Naive thymus-derived CD8-positive, alpha-beta T cell (primary cell): Measurements from ENCODE around the gene UMAD1. TPM values are rescaled to one million over a fixed set of nuclear protein-coding genes. Genes with fewer than 3 reads are reported as not detected.
A peak's percentile ranks its signal among the peaks of the same experiment; 100 is the strongest.

ENCODE experiments used
- ATAC-seq, 2 donors: fragments of 150-1000 bp; cut with Tn5 transposase in 1 of 2; sonication (Bioruptor Pico), chemical (Tn5 transposase) in 1 of 2; 1 replicate in 1 of 2; 2 replicates in 1 of 2; pipeline ENCODE4 v1.10.0; 2021; ENCODE audit warnings: mild to moderate bottlenecking in 2 of 2, moderate library complexity in 2 of 2
- POLR2A ChIA-PET: fragments of 350-600 bp; sonication (Branson Sonifier 250); formaldehyde crosslinking; loops from one replicate; lab custom pipeline; 2021; ENCODE audit warnings: antibody characterized with exemption; lab: Charles Lee
- DNase-seq, 10 donors: peaks; one replicate each; pipeline versions ENCODE4 v3.0.0 to v3.0.0-alpha.2; 2020 to 2022
- H3K27ac Mint-ChIP-seq, 10 donors: one replicate each; pipeline ENCODE4 v1.8.0; 2020 to 2022; ENCODE audit warnings: mild to moderate bottlenecking in 10 of 10, mixed read lengths in 10 of 10, moderate library complexity in 4 of 10, inconsistent platforms in 1 of 10
- H3K27me3 Mint-ChIP-seq, 5 donors: one replicate each; pipeline ENCODE4 v1.8.0; 2021 to 2022; ENCODE audit warnings: mixed read lengths in 5 of 5
- H3K36me3 Mint-ChIP-seq, 3 donors: one replicate each; pipeline ENCODE4 v1.8.0; 2020 to 2022; ENCODE audit warnings: mixed read lengths in 3 of 3, mild to moderate bottlenecking in 2 of 3, inconsistent platforms in 1 of 3
- H3K4me1 Mint-ChIP-seq, 4 donors: one replicate each; pipeline ENCODE4 v1.8.0; 2021 to 2022; ENCODE audit warnings: mixed read lengths in 4 of 4
- H3K4me3 Mint-ChIP-seq, 10 donors: one replicate each; pipeline ENCODE4 v1.8.0; 2020 to 2022; ENCODE audit warnings: mild to moderate bottlenecking in 10 of 10, mixed read lengths in 10 of 10, moderate library complexity in 6 of 10, inconsistent platforms in 1 of 10
- H3K9me3 Mint-ChIP-seq, 9 donors: one replicate each; pipeline ENCODE4 v1.8.0; 2020 to 2022; ENCODE audit warnings: mixed read lengths in 9 of 9, mild to moderate bottlenecking in 3 of 9, inconsistent platforms in 1 of 9, moderate library complexity in 1 of 9
- polyA plus RNA-seq, 3 donors: library from polyadenylated mRNA; unstranded; fragments of 300-500 nt; fragmentation: Illumina TruSeq; gene quantifications; one replicate each; pipeline ENCODE4 v1.2.3, GENCODE V29; 2021
- total RNA-seq, 8 experiments: library from RNA in 2 of 8; stranded (reverse) in 2 of 8; gene quantifications; one replicate each; pipeline ENCODE4 v1.2.3 and lab custom pipeline; 2021 to 2026

The UMAD1 gene
- total and polyA plus RNA-seq, 5 experiments from 2014 or later: 18.4 to 35.5 (median 25.9) TPM

GRCh38 chr7:7628476-7628875 lies 12.1 kb upstream of the UMAD1 start:
- ATAC-seq (no peak), DNase-seq (no peak)
- Mint-ChIP-seq H3K4me1 (peaks cover 0 to 2% (median 0%) of the 10 kb centered on the region in 4 donors), H3K27ac (no peak overlapping the region), H3K4me3 (no peak overlapping the region), H3K36me3 (peaks cover 0 to 5% (median 0%) of the 10 kb centered on the region in 3 donors), H3K9me3 (peaks cover 0 to 13% (median 5%) of the 10 kb centered on the region in 9 donors), H3K27me3 (peaks cover 0 to 6% (median 1%) of the 10 kb centered on the region in 5 donors)
- POLR2A ChIA-PET: no interaction called here

DNA sequence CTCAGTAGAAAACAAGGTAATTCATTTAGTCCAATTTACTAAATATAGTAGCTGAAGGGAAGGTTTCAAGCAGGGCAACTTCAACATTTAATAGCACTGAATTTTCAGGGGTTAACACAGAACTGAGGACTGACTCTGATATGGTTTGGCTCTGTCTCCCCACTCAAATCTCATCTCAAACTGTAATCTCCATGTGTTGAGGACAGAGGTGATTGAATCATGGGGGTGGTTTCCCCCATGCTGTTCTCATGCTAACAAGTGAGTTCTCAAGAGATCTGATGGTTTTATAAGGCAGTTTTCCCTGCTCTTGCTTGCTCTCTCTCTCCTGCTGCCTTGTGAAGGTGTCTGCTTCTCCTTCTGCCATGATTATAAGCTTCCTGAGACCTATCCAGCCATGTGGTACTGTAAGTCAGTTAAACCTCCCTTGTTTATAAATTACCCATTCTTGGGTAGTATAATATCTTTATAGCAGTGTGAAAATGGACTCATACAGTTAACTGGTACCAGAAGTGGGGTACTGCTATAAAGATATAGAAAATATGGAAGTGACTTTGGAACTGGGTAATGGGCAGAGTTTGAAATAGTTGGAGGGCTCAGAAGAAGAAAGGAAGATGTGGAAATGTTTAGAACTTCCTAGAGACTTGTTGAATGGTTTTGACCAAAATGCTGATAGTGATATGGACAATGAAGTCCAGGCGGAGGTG lies 9.8 kb upstream of the UMAD1 start:
- no peak overlapping the region for H3K27ac Mint-ChIP-seq

DNA sequence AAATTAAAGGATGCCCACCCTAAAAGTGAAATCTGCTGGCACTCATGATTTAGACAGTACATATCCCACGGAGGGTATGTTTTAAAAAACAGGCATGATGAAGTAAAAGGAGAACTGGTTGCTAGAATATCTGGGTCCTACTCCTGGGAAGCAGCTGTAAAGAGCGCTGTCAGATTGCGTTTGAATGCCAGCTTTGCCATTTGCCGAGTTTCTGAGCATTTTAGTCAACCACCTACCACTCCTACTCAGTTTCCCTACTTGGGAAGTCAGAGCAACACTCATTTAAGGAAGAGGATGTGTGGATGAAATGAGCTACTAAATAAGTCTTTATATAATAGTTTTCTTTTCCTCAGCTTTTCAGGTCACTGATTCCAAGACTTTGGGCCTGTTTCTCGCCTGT lies 1.1 kb upstream of the UMAD1 start:
- Mint-ChIP-seq H3K9me3 (no peaks in the 10 kb centered on the region), H3K36me3 (peaks cover 0 to 27% (median 10%) of the 10 kb centered on the region in 3 donors), H3K27me3 (no peaks in the 10 kb centered on the region), H3K4me3 (peak overlapping the region; percentile 90 to 99 (median 97)), H3K4me1 (peaks cover 13 to 51% (median 45%) of the 10 kb centered on the region in 4 donors), H3K27ac (peak overlapping the region; percentile 94 to 100 (median 98))
- POLR2A ChIA-PET: interaction anchor here (1.1 to 2.4 kb wide), 4 partner anchors 71 to 537 kb away, joined by 3 to 10 read pairs (median 4); partner anchors contain the start of genes C1GALT1 and MIOS
- ATAC-seq (no peak), DNase-seq (no peak)

More for the DNA sequence above, 9.8 kb upstream of the UMAD1 start:
- Mint-ChIP-seq H3K4me3 (no peak overlapping the region), H3K4me1 (peaks cover 0 to 2% (median 0%) of the 10 kb centered on the region in 4 donors), H3K27me3 (peaks cover 0 to 3% (median 0%) of the 10 kb centered on the region in 5 donors), H3K9me3 (peaks cover 0 to 12% (median 3%) of the 10 kb centered on the region in 9 donors), H3K36me3 (peaks cover 0 to 5% (median 3%) of the 10 kb centered on the region in 3 donors)
- ATAC-seq (no peak), DNase-seq (no peak)
- POLR2A ChIA-PET: no interaction called here

DNA sequence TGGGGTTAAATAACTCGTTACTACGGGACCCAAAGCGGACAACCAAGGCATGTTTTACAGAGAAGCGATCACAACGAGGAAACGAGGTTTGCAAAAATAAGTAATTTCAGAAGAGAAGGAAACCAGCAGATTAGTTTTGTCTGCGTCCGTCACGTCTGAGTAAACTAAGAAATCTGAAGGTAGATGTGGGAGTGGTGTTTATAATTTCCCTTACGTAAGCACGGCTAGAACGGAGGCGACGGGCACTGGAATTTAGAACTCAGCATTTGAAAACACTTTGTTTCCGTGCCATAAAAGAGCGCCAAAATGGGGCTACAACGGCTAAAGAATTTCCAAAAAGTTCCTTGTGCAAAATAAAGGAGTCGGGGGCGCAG lies 718 bp upstream of the UMAD1 start:
- DNase-seq (peak in 9 of 10 donors; percentile 22 to 81 (median 59)), ATAC-seq (peak; percentile 36 to 46)
- no peaks in the 10 kb centered on the region for H3K9me3 Mint-ChIP-seq
- H3K4me3 Mint-ChIP-seq: peak overlapping the region; percentile 90 to 99 (median 97)
- H3K27ac Mint-ChIP-seq: peak overlapping the region; percentile 94 to 100 (median 98)
- peaks cover 0 to 30% (median 10%) of the 10 kb centered on the region in 3 donors for H3K36me3 Mint-ChIP-seq
- POLR2A ChIA-PET: interaction anchor here (1.1 to 2.8 kb wide), 9 partner anchors 11 to 580 kb away, joined by 3 to 35 read pairs (median 9); partner anchors contain the start of genes C1GALT1, GLCCI1 and MIOS
- no peaks in the 10 kb centered on the region for H3K27me3 Mint-ChIP-seq
- peaks cover 16 to 55% (median 48%) of the 10 kb centered on the region in 4 donors for H3K4me1 Mint-ChIP-seq

GRCh38 chr7:7641129-7641663 lies 644 bp downstream of the UMAD1 start:
- H3K9me3 Mint-ChIP-seq: no peaks in the 10 kb centered on the region
- H3K27ac Mint-ChIP-seq: peak overlapping the region; percentile 94 to 100 (median 98)

GRCh38 chr7:7642081-7642480 lies 1.5 kb downstream of the UMAD1 start:
- peaks cover 18 to 69% (median 64%) of the 10 kb centered on the region in 4 donors for H3K4me1 Mint-ChIP-seq
- ATAC-seq: no peak

More at GRCh38 chr7:7641129-7641663, 644 bp downstream of the UMAD1 start:
- H3K36me3 Mint-ChIP-seq: peaks cover 5 to 28% (median 16%) of the 10 kb centered on the region in 3 donors
- POLR2A ChIA-PET: interaction anchor here (0.6 to 2.8 kb wide), 12 partner anchors 10 to 579 kb away, joined by 3 to 35 read pairs (median 4); partner anchors contain the start of genes GLCCI1 and MIOS
- ATAC-seq (peak; percentile 11 to 20), DNase-seq (no peak)
- no peaks in the 10 kb centered on the region for H3K27me3 Mint-ChIP-seq
- peak overlapping the region; percentile 90 to 99 (median 97) for H3K4me3 Mint-ChIP-seq
- H3K4me1 Mint-ChIP-seq: peaks cover 18 to 61% (median 56%) of the 10 kb centered on the region in 4 donors

GRCh38 chr7:7647495-7648036 lies 7.0 kb downstream of the UMAD1 start:
- peaks cover 5 to 28% (median 14%) of the 10 kb centered on the region in 3 donors for H3K36me3 Mint-ChIP-seq
- DNase-seq (no peak), ATAC-seq (no peak)
- H3K4me1 Mint-ChIP-seq: peaks cover 27 to 74% (median 64%) of the 10 kb centered on the region in 4 donors
- no peak overlapping the region for H3K4me3 Mint-ChIP-seq
- no peaks in the 10 kb centered on the region for H3K9me3 Mint-ChIP-seq
- H3K27ac Mint-ChIP-seq: no peak overlapping the region
- POLR2A ChIA-PET: no interaction called here
- H3K27me3 Mint-ChIP-seq: no peaks in the 10 kb centered on the region

More at GRCh38 chr7:7642081-7642480, 1.5 kb downstream of the UMAD1 start:
- H3K36me3 Mint-ChIP-seq: peaks cover 5 to 30% (median 16%) of the 10 kb centered on the region in 3 donors
- H3K27ac Mint-ChIP-seq: peak overlapping the region in 8 of 10 donors; percentile 79 to 100 (median 98)
- POLR2A ChIA-PET: interaction anchor here (1.3 to 2.8 kb wide), 3 partner anchors 9 to 557 kb away, joined by 3 to 35 read pairs (median 10); partner anchors contain the start of gene GLCCI1
- no peaks in the 10 kb centered on the region for H3K9me3 Mint-ChIP-seq
- DNase-seq: no peak
- H3K4me3 Mint-ChIP-seq: peak overlapping the region; percentile 90 to 99 (median 97)
- H3K27me3 Mint-ChIP-seq: no peaks in the 10 kb centered on the region

GRCh38 chr7:7650682-7651206 lies 10.2 kb downstream of the UMAD1 start:
- Mint-ChIP-seq H3K4me1 (peaks cover 29 to 63% (median 56%) of the 10 kb centered on the region in 4 donors), H3K4me3 (no peak overlapping the region), H3K9me3 (peaks cover 0 to 3% (median 0%) of the 10 kb centered on the region in 9 donors), H3K27me3 (no peaks in the 10 kb centered on the region), H3K27ac (peak overlapping the region in 1 of 10 donors; percentile 25), H3K36me3 (peaks cover 2 to 9% (median 8%) of the 10 kb centered on the region in 3 donors)
- POLR2A ChIA-PET: interaction anchor here (2.8 kb wide), 1 partner anchor 10 kb away, joined by 10 read pairs; the partner anchor contains the start of gene UMAD1
- ATAC-seq (no peak), DNase-seq (no peak)

- H3K27ac Mint-ChIP-seq: peak overlapping the region in 8 of 10 donors; percentile 11 to 75 (median 32)
- no peak for DNase-seq
- POLR2A ChIA-PET: interaction anchor here (2.8 kb wide), 1 partner anchor 11 kb away, joined by 10 read pairs; the partner anchor contains the start of gene UMAD1
- no peak for ATAC-seq
- peaks cover 29 to 57% (median 50%) of the 10 kb centered on the region in 4 donors for H3K4me1 Mint-ChIP-seq
- no peaks in the 10 kb centered on the region for H3K27me3 Mint-ChIP-seq
- peaks cover 0 to 10% (median 0%) of the 10 kb centered on the region in 9 donors for H3K9me3 Mint-ChIP-seq
- H3K4me3 Mint-ChIP-seq: no peak overlapping the region
- H3K36me3 Mint-ChIP-seq: peaks cover 3 to 11% (median 10%) of the 10 kb centered on the region in 3 donors
Measured at GRCh38 chr7:7651479-7651878, 10.9 kb downstream of the UMAD1 start.

DNA sequence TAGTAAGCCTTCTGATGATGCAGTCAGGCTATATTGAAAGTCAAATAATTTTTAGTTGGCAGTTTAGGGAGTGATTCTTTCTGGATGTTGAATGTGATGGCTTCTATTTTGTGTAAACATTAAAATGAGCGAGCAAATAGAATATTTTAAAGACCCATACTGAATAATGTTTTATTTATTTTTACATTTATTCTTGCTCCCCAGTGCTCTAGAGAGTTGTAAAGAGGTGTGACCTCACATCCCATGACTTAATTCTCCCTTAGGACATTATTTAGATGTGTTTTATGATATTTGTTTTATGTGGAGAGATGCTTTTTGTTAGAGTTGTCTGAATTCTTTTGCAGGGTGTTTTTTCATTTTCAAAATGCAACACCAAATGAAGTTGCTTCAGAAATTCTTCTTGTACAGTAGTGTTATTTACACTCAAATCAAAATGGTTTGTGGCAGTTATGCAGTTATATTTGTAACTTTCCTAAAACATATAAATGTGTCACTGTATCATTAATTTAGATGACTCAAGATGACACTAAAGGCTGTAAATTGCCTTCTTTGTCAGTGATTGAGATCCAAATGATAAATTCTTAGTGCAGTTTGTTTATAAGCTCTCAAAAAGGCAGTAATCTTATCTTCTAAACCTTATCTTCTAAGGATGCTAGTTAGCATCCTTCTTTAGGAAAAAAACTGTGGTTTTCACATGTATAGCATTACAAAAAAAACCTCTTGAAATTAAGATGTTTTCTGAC lies 12.4 kb downstream of the UMAD1 start:
- H3K27ac Mint-ChIP-seq: peak overlapping the region in 3 of 10 donors; percentile 4 to 16 (median 7)
- H3K9me3 Mint-ChIP-seq: peaks cover 0 to 22% (median 5%) of the 10 kb centered on the region in 9 donors
- no peaks in the 10 kb centered on the region for H3K27me3 Mint-ChIP-seq
- DNase-seq (no peak), ATAC-seq (no peak)
- peaks cover 34 to 57% (median 44%) of the 10 kb centered on the region in 4 donors for H3K4me1 Mint-ChIP-seq
- peak overlapping the region in 1 of 10 donors; percentile 29 for H3K4me3 Mint-ChIP-seq
- POLR2A ChIA-PET: no interaction called here
- H3K36me3 Mint-ChIP-seq: peaks cover 16 to 20% (median 20%) of the 10 kb centered on the region in 3 donors

DNA sequence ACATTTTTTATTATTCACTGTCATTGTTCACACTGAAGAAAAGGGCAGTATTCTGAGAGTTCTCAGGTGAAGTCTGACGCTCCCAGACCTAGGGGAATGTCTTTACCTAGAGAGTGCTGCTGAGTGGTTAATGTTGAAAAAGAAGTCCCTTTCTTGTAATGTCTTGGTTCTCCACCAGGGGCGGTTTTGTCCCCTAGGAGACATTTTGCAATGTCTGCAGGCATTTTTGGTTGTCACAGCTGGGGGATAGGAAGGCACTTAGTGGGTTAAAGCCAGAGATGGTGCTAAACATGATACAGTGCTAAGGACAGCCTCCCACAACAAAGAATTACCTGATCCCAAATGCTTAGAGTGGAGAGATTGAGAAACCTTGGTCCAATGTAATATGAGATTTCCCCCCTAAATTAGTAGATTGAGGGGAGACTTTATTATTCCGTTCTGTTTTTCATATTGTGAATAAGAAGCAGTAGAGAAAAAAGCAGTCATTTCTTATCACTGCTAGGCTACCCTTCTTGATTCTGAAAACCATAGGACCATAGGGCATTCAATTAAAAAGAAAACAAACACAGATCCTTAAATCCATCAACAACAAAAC lies 13.1 kb downstream of the UMAD1 start:
- ATAC-seq: no peak
- Mint-ChIP-seq H3K27me3 (no peaks in the 10 kb centered on the region), H3K9me3 (peaks cover 0 to 28% (median 12%) of the 10 kb centered on the region in 9 donors), H3K4me1 (peaks cover 38 to 59% (median 44%) of the 10 kb centered on the region in 4 donors), H3K27ac (peak overlapping the region in 2 of 10 donors; percentile 13 to 71), H3K36me3 (peaks cover 18 to 24% (median 21%) of the 10 kb centered on the region in 3 donors), H3K4me3 (no peak overlapping the region)
- POLR2A ChIA-PET: no interaction called here
- no peak for DNase-seq
